Activated CD4-positive, alpha-beta T cell treated with anti-CD3 and anti-CD28 coated beads, Interleukin-2, amount 10 ng/mL, durations not matched to agents 24 days and 14 days (primary cell): ENCODE data around the gene HLF. TPM values are rescaled to one million over a fixed set of nuclear protein-coding genes. Genes with fewer than 3 reads are reported as not detected.

Experiments used
- DNase-seq: peaks from one replicate; pipeline ENCODE4 v3.0.0; 2022
- H3K27ac Mint-ChIP-seq: one replicate; pipeline ENCODE4 v1.8.0; 2022; ENCODE audit warnings: mild to moderate bottlenecking, mixed read lengths
- H3K27me3 Mint-ChIP-seq: one replicate; pipeline ENCODE4 v1.8.0; 2022; ENCODE audit warnings: mixed read lengths
- H3K36me3 Mint-ChIP-seq: one replicate; pipeline ENCODE4 v1.8.0; 2022; ENCODE audit warnings: low read depth, mild to moderate bottlenecking, mixed read lengths
- H3K4me1 Mint-ChIP-seq: one replicate; pipeline ENCODE4 v1.8.0; 2021; ENCODE audit warnings: mixed read lengths
- H3K4me3 Mint-ChIP-seq: one replicate; pipeline ENCODE4 v1.8.0; 2022; ENCODE audit warnings: mild to moderate bottlenecking, moderate library complexity, mixed read lengths
- H3K9me3 Mint-ChIP-seq: one replicate; pipeline ENCODE4 v1.8.0; 2021; ENCODE audit warnings: mixed read lengths
- intact Hi-C: fragments of 100-400 bp; cut with micrococcal nuclease; formaldehyde crosslinking; loops from one replicate; pipeline ENCODE4 v1.15.1; 2023
- total RNA-seq: library from RNA; stranded (reverse); gene quantifications from 2 replicates; pipeline ENCODE4 v1.2.3, GENCODE V29; 2022

The HLF gene, protein sequence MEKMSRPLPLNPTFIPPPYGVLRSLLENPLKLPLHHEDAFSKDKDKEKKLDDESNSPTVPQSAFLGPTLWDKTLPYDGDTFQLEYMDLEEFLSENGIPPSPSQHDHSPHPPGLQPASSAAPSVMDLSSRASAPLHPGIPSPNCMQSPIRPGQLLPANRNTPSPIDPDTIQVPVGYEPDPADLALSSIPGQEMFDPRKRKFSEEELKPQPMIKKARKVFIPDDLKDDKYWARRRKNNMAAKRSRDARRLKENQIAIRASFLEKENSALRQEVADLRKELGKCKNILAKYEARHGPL
- total RNA-seq = 0.92 and 1.3 TPM in 2 replicates

DNA sequence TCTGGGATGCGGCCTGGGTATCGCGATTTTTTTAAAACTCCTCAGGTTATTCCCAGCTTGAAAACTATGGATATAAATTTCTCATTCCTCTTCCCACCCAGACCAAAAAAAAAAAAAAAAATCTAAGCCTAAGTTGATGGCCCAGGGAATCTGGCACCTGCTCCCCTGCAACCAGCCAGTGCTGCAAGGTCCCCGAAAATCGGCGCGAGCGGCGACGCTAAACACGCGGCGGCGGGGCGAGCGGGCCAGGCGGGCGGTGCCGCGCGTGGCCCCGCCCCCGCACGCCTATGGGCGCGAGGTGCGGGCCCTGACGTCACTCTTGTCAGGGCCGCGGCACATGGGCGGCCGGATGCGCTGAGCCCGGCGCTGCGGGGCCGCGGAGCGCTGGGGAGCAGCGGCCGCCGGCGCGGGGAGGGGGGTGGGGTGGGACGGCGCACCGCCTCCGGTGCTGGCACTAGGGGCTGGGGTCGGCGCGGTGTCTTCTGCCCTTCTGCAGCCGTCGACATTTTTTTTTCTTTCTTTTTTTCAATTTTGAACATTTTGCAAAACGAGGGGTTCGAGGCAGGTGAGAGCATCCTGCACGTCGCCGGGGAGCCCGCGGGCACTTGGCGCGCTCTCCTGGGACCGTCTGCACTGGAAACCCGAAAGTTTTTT, at the start of gene HLF:
Gene HLF (plus strand): TSS at position 316 of the 654 bp plus-strand sequence. CDS start 525 bp downstream, outside the sequence.
- H3K36me3 Mint-ChIP-seq = no peaks in the 10 kb centered on the region
- peak within 1 kb of the TSS; percentile 78 for H3K4me3 Mint-ChIP-seq
- peaks cover 77% of the 10 kb centered on the region for H3K27me3 Mint-ChIP-seq
- intact Hi-C loops = loop anchor here (1.0 to 10.0 kb wide), 3 partner anchors 26 to 295 kb away; partner anchors contain the start of gene MMD
- H3K27ac Mint-ChIP-seq = no peak within 1 kb of the TSS
- peaks cover 9% of the 10 kb centered on the region for H3K9me3 Mint-ChIP-seq
- H3K4me1 Mint-ChIP-seq = peaks cover 13% of the 10 kb centered on the region
- peak; percentile 93 for DNase-seq

DNA sequence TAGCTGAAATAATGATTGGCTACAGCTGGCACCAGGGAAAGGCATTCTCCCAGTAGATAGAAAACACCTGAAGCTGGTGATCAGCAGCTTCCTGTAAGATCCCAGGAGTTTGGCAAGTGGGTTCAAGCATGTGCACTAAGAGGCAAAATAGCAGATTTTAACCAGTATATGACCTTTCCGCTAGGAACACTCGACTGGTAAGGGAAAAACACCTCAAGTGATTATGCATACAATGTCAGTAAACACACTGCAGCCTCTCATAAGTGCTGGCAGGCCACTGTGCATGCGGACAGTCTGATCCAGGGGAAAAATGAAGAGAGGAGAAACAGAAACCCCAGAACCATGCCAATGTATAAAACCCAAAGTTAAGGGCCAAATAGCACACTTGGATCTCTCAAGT, 49.0 kb upstream of the HLF start:
- Mint-ChIP-seq H3K9me3 (no peaks in the 10 kb centered on the region), H3K27me3 (peaks cover 13% of the 10 kb centered on the region), H3K4me3 (no peak overlapping the region), H3K4me1 (no peaks in the 10 kb centered on the region), H3K27ac (no peak overlapping the region), H3K36me3 (no peaks in the 10 kb centered on the region)
- intact Hi-C loops = no loop called here
- DNase-seq = no peak

DNA sequence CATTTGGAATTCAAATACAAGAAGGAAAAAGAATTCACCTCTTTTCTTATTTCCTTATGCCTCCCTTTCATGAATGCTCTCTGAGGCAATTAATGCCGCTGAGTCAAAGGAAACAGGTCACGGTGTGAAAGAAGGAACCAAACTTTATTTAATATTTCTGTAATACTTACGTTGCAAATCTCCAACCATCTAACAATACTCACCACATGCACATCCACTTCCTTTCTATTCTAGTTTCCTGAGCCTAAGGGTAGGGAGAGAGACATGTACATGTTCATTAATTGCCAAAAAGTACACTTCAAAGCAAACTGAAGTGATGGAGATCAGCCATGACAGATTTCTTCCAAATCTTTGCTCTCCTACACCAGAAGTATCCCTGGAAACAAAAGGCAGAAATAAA, 47.9 kb upstream of the HLF start:
- DNase-seq = no peak
- Mint-ChIP-seq H3K4me3 (no peak overlapping the region), H3K27me3 (peaks cover 13% of the 10 kb centered on the region), H3K4me1 (no peaks in the 10 kb centered on the region), H3K9me3 (no peaks in the 10 kb centered on the region), H3K27ac (no peak overlapping the region), H3K36me3 (no peaks in the 10 kb centered on the region)
- intact Hi-C loops = no loop called here

DNA sequence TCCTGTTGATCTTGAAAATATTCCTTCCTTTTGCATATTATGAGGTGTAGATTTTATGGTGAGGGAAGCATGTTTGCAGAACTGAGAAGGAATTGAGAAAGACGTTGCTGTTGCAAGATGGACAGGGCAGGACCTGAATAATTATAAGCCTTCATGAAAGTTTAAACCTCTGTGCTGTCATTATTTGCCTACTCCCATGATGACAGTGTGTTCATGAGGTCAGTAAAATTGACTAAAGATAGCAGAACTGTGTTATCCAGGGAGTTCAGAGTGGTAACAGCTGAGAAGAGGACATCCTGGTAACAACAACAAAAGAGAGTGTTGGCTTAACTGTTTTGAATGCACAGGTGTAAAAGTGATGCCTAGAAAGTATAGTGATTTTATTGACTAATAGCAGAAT, 45.3 kb upstream of the HLF start:
- H3K4me1 Mint-ChIP-seq = no peaks in the 10 kb centered on the region
- intact Hi-C loops = no loop called here
- H3K9me3 Mint-ChIP-seq = no peaks in the 10 kb centered on the region
- no peak overlapping the region for H3K4me3 Mint-ChIP-seq
- no peak overlapping the region for H3K27ac Mint-ChIP-seq
- peaks cover 17% of the 10 kb centered on the region for H3K27me3 Mint-ChIP-seq
- no peaks in the 10 kb centered on the region for H3K36me3 Mint-ChIP-seq
- DNase-seq = no peak

DNA sequence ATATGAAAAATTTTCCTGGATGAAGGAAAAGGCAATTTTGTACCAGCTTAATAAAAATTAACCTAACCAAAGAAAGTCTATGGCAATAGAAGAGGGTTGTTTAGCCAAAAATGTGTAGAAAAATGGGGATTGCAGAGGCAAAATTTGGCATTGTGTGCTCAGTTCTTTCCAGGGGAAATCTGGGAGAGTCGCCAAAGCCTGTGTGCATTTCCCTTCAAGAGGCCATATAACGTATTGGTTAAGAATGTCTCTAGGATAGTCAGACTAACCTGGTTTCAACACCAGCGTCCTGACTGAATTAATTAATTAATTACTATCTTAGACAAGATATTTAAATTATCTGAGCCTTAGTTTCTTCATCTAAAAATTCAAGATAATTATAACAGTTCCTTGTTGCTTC, 44.8 kb upstream of the HLF start:
- Mint-ChIP-seq H3K9me3 (no peaks in the 10 kb centered on the region), H3K27ac (no peak overlapping the region), H3K36me3 (no peaks in the 10 kb centered on the region), H3K27me3 (peaks cover 18% of the 10 kb centered on the region), H3K4me3 (no peak overlapping the region), H3K4me1 (no peaks in the 10 kb centered on the region)
- no peak for DNase-seq
- intact Hi-C loops = no loop called here

DNA sequence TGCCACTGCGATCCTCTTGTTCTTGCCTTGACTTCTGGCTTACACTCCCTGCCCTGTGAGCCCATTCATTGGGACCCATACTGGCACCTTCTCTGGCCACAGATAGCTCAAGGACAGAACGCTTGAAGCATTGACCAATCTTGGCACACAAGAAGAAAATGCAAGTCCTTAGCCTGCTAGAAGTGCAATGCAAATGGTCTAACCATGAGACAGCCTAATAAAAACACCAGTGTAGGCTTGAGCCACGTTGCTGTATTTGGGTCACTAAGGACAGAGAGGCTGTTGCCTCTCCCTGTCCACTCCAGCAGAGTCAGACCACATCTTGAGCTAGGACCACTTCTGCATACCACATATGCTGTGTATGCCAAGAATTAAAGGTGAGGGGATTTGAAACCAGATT, 41.2 kb upstream of the HLF start:
- Mint-ChIP-seq H3K27ac (no peak overlapping the region), H3K27me3 (peaks cover 14% of the 10 kb centered on the region), H3K4me1 (no peaks in the 10 kb centered on the region), H3K36me3 (no peaks in the 10 kb centered on the region), H3K9me3 (no peaks in the 10 kb centered on the region), H3K4me3 (no peak overlapping the region)
- DNase-seq = no peak
- intact Hi-C loops = no loop called here

DNA sequence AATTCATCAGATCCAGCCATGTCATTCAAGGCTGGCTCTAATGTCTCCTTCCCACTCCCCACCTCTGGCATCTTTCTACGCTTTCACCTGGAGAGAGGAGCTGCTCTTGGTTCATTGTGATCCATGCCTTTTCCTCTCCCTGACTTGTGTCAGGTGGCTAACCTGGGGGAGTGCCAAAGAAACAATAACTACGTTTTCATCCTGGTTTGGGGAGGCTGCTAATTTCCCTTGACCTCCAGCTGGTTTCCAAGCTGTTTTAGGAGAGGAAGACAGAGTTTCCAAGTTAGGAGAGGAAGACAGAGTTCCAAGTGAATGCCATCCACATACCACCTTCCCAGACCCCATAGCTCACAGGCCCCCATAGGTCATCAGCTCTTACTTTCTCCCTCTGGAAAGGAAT, 40.0 kb upstream of the HLF start:
- no peak overlapping the region for H3K27ac Mint-ChIP-seq
- peaks cover 11% of the 10 kb centered on the region for H3K27me3 Mint-ChIP-seq
- H3K36me3 Mint-ChIP-seq = no peaks in the 10 kb centered on the region
- no peak for DNase-seq
- intact Hi-C loops = no loop called here
- no peaks in the 10 kb centered on the region for H3K4me1 Mint-ChIP-seq
- H3K9me3 Mint-ChIP-seq = no peaks in the 10 kb centered on the region
- H3K4me3 Mint-ChIP-seq = no peak overlapping the region

DNA sequence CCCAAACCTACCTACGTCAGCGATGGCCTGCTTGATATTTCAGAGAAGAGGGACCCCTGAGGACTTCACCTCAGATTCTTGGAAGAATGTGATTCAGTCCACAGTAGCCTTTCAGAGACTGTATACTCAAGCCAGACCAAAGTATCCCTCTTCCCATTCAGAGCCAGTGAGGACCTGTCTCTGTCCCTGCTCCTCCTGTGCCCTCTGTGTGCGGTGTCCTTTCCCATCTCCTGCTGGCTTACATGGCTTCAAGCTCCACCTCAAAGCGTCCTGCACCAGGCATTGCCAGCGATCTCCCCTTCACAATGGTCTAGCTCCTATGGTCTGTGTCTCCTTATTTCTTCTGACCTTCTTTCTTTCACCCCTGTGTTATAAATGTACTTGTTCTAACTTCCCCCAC, 39.5 kb upstream of the HLF start:
- Mint-ChIP-seq H3K27me3 (peaks cover 15% of the 10 kb centered on the region), H3K9me3 (no peaks in the 10 kb centered on the region), H3K27ac (no peak overlapping the region), H3K4me3 (no peak overlapping the region), H3K4me1 (no peaks in the 10 kb centered on the region), H3K36me3 (no peaks in the 10 kb centered on the region)
- intact Hi-C loops = no loop called here
- DNase-seq = no peak

DNA sequence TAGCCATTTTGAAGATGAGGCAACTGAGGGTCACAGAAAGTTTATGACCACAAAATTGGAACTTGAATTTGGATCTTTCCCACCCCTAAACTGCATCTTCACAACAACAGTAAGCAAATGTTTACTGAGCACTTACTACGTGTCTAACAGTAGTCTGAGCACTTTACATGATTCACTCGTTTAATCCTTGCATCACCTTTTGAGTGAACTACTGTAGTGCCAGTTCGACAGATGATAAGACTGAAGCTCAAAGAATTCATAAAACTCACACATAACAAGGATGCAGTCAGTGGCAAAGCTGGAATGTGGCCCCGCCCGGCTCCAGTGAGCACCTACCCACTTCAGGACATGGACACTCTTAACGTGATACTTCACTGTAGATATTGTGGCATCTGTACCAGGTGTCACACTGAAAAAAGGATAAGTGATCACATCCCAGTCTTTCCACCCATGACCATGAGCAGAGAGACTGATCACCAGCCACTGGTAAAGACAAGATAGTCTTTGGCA, 36.0 kb upstream of the HLF start:
- no peaks in the 10 kb centered on the region for H3K36me3 Mint-ChIP-seq
- H3K9me3 Mint-ChIP-seq = no peaks in the 10 kb centered on the region
- H3K4me3 Mint-ChIP-seq = no peak overlapping the region
- H3K27me3 Mint-ChIP-seq = peaks cover 17% of the 10 kb centered on the region
- H3K27ac Mint-ChIP-seq = no peak overlapping the region
- no peaks in the 10 kb centered on the region for H3K4me1 Mint-ChIP-seq
- intact Hi-C loops = no loop called here
- DNase-seq = no peak

DNA sequence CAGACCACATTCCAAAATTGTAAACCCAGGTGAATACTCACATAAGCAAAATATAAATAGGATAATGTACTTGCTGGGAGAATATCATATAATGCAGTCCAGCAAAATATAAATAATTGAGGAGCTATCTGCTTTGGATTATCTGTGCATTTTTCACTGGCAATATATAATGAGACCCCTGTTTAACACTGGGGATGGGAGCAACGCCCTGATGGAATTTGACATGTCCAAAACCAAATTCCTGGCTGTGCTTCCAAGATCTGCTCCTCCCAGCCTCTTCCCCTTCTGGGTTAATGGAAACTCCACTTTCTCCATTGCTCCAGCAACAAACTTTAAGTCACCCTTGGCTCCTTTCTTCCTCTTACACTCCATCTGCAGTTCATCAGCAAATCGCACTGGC, 35.5 kb upstream of the HLF start:
- peaks cover 17% of the 10 kb centered on the region for H3K27me3 Mint-ChIP-seq
- no peaks in the 10 kb centered on the region for H3K9me3 Mint-ChIP-seq
- H3K27ac Mint-ChIP-seq = no peak overlapping the region
- H3K4me1 Mint-ChIP-seq = no peaks in the 10 kb centered on the region
- no peaks in the 10 kb centered on the region for H3K36me3 Mint-ChIP-seq
- intact Hi-C loops = no loop called here
- H3K4me3 Mint-ChIP-seq = no peak overlapping the region
- DNase-seq = no peak

DNA sequence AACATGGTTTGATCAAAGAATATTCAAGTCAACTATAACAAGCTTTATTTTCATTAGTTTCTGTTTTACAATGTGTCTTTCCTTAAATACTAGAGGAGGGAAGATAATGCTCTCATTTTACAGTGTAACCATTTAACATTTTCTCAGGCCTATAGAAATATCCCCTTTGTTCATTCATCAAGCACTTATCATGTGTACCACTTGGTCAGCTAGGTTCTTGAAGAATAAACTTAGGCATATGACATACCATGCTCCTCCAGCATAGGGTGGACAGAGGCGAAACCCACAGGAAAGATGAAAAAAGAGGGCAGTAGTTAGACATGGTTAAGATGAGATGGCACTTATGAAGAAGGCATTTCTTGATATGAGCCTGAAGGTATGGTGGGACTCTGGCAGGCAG, 34.0 kb upstream of the HLF start:
- no peaks in the 10 kb centered on the region for H3K9me3 Mint-ChIP-seq
- no peak overlapping the region for H3K27ac Mint-ChIP-seq
- no peaks in the 10 kb centered on the region for H3K4me1 Mint-ChIP-seq
- H3K4me3 Mint-ChIP-seq = no peak overlapping the region
- H3K27me3 Mint-ChIP-seq = peaks cover 15% of the 10 kb centered on the region
- no peaks in the 10 kb centered on the region for H3K36me3 Mint-ChIP-seq
- intact Hi-C loops = no loop called here
- DNase-seq = no peak

DNA sequence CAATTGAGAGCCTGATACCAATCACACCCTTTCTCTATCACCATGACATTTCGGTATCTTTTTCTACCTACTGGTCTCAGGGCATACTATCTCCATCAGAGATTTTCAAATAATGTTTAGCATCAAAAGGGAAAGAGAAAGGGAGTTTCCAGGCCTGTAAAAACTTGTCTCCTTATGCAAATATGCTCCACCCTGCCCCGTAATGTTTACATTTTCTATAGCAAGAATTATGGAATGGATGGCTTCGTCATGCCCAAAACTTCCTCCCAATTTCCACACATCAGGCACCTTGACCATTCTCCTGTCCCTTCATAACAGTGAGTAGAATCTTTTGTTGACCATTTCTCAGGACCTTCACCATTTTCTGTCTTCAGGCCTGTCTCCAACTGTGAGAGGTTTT, 30.9 kb upstream of the HLF start:
- no peak overlapping the region for H3K27ac Mint-ChIP-seq
- no peak for DNase-seq
- no peaks in the 10 kb centered on the region for H3K36me3 Mint-ChIP-seq
- intact Hi-C loops = no loop called here
- no peak overlapping the region for H3K4me3 Mint-ChIP-seq
- no peaks in the 10 kb centered on the region for H3K9me3 Mint-ChIP-seq
- peaks cover 10% of the 10 kb centered on the region for H3K4me1 Mint-ChIP-seq
- peaks cover 20% of the 10 kb centered on the region for H3K27me3 Mint-ChIP-seq

DNA sequence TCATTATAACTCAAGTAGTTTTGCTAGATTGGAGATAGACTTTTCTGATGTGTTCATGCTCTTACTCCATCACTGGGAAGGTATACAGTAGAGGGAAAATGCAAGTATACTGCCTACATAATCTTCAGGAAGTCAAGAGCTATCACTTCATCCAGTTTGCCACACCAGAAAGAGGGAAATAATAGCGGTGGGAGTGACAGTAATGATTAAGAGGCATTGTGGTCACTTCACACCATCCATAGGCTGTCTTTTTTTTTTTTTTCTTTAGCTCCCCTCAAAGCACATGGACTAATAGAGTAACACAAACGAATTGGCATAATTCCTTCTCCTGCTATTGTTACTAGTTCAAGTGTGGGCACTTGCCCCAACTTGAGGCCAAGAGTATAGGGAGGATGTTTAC, 28.4 kb upstream of the HLF start:
- Mint-ChIP-seq H3K36me3 (no peaks in the 10 kb centered on the region), H3K4me3 (no peak overlapping the region), H3K9me3 (no peaks in the 10 kb centered on the region), H3K4me1 (peaks cover 13% of the 10 kb centered on the region), H3K27me3 (peaks cover 25% of the 10 kb centered on the region), H3K27ac (no peak overlapping the region)
- no peak for DNase-seq
- intact Hi-C loops = no loop called here

DNA sequence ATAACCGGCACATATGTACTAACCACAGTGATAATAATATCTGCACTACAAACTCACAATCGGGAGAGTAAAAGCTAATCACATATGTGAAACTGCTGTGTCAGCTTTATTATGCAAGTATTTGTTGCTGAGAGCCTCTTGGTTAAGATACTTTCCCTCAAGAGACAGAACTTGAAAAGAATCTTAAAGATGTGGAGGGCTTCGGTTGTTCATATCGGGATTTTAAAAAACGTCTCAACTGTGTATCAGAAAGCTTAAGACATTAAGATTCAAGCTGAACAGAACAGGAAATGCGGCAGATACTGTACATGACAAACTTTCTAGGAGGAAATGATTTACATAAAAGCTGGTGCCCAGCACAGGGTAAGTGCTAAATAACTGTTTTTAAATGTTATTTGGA, 27.5 kb upstream of the HLF start:
- peaks cover 31% of the 10 kb centered on the region for H3K27me3 Mint-ChIP-seq
- H3K36me3 Mint-ChIP-seq = no peaks in the 10 kb centered on the region
- H3K27ac Mint-ChIP-seq = no peak overlapping the region
- no peaks in the 10 kb centered on the region for H3K9me3 Mint-ChIP-seq
- H3K4me1 Mint-ChIP-seq = peaks cover 13% of the 10 kb centered on the region
- DNase-seq = no peak
- intact Hi-C loops = no loop called here
- H3K4me3 Mint-ChIP-seq = peak overlapping the region; percentile 42
